OCI-M2 (cell line): ENCODE measurements around the gene AGPS.
"Not testable (repeated sequence)": the region's sequence is repeated elsewhere in the genome, so short reads cannot be mapped to it uniquely, and the experiment has no call there.

ENCODE experiments used
- DNase-seq: peaks from one replicate; lab custom pipeline; 2025; ENCODE audit not compliant: unreplicated experiment; lab: John Stamatoyannopoulos, UW

Gene AGPS

GRCh38 chr2:177413703-177414102 lies 21.1 kb downstream of the AGPS start:
- no peak for DNase-seq

- no peak for DNase-seq
Observed at GRCh38 chr2:177419274-177419673, 26.7 kb downstream of the AGPS start.

GRCh38 chr2:177422271-177422670 lies 29.7 kb downstream of the AGPS start:
- no peak for DNase-seq

GRCh38 chr2:177424120-177424519 lies 31.5 kb downstream of the AGPS start:
- DNase-seq, result not testable (repeated sequence)

GRCh38 chr2:177424620-177425019 lies 32.0 kb downstream of the AGPS start:
- DNase-seq, result not testable (repeated sequence)

- no peak for DNase-seq
Observed at GRCh38 chr2:177427316-177427715, 34.7 kb downstream of the AGPS start.

GRCh38 chr2:177427936-177428335 lies 35.4 kb downstream of the AGPS start:
- DNase-seq, result not testable (repeated sequence)

- no peak for DNase-seq
Observed at GRCh38 chr2:177429688-177430325, 37.2 kb downstream of the AGPS start.

GRCh38 chr2:177430411-177430810 lies 37.8 kb downstream of the AGPS start:
- no peak for DNase-seq

GRCh38 chr2:177431111-177431725 lies 38.6 kb downstream of the AGPS start:
- DNase-seq, result not testable (repeated sequence)

GRCh38 chr2:177432703-177433102 lies 40.1 kb downstream of the AGPS start:
- no peak for DNase-seq

- no peak for DNase-seq
Observed at GRCh38 chr2:177433402-177433801, 40.8 kb downstream of the AGPS start.

GRCh38 chr2:177434475-177434874 lies 41.9 kb downstream of the AGPS start:
- no peak for DNase-seq

- no peak for DNase-seq
Observed at GRCh38 chr2:177445200-177445599, 52.6 kb downstream of the AGPS start.

GRCh38 chr2:177448031-177448430 lies 55.5 kb downstream of the AGPS start:
- no peak for DNase-seq

- DNase-seq, result no peak
Observed at GRCh38 chr2:177449159-177449558, 56.6 kb downstream of the AGPS start.

GRCh38 chr2:177455187-177455586 lies 62.6 kb downstream of the AGPS start:
- no peak for DNase-seq

GRCh38 chr2:177459756-177460155 lies 67.2 kb downstream of the AGPS start:
- not testable (repeated sequence) for DNase-seq

GRCh38 chr2:177460973-177461585 lies 68.5 kb downstream of the AGPS start:
- no peak for DNase-seq

- no peak for DNase-seq
Observed at GRCh38 chr2:177464549-177464948, 72.0 kb downstream of the AGPS start.

- no peak for DNase-seq
Observed at GRCh38 chr2:177465400-177466138, 73.0 kb downstream of the AGPS start.
